Epithelial cell of esophagus (primary cell): ENCODE data around the gene VTI1A.
"Not testable (repeated sequence)": the region's sequence is repeated elsewhere in the genome, so short reads cannot be mapped to it uniquely, and the experiment has no call there.

ENCODE experiments used
- DNase-seq: peaks from one replicate; pipeline ENCODE4 v3.0.0; 2010; ENCODE audit warnings: low read depth
- H3K4me3 ChIP-seq: 2 replicates; pipeline ENCODE4 v1.5.1; 2011; ENCODE audit warnings: mild to moderate bottlenecking, low read length, control low read depth
- CTCF ChIP-seq: IDR thresholded peaks from 2 replicates; pipeline ENCODE4 v1.5.1; 2011; ENCODE audit warnings: low read depth, mild to moderate bottlenecking, low read length, control low read depth, inconsistent platforms; ENCODE audit not compliant: insufficient read depth; ENCODE audit errors: missing control alignments

VTI1A gene

GRCh38 chr10:112589081-112589480 is 142.1 kb downstream of the VTI1A start:
- TF ChIP-seq CTCF = no peak
- no peak for DNase-seq
- H3K4me3 ChIP-seq = no peak overlapping the region

- H3K4me3 ChIP-seq = not testable (repeated sequence)
- DNase-seq = peak; percentile 62
Measured at GRCh38 chr10:112590786-112591185, 143.8 kb downstream of the VTI1A start.

GRCh38 chr10:112593023-112593422 is 146.0 kb downstream of the VTI1A start:
- no peak overlapping the region for H3K4me3 ChIP-seq
- no peak for DNase-seq
- TF ChIP-seq CTCF = no peak

- TF ChIP-seq CTCF = no peak
- DNase-seq = no peak
- no peak overlapping the region for H3K4me3 ChIP-seq
Measured at GRCh38 chr10:112601214-112602090, 154.4 kb downstream of the VTI1A start.

- no peak for DNase-seq
- TF ChIP-seq CTCF = no peak
- H3K4me3 ChIP-seq = no peak overlapping the region
Measured at GRCh38 chr10:112603062-112603461, 156.0 kb downstream of the VTI1A start.

GRCh38 chr10:112605063-112605462 is 158.0 kb downstream of the VTI1A start:
- no peak overlapping the region for H3K4me3 ChIP-seq
- TF ChIP-seq CTCF = no peak
- DNase-seq = no peak

- no peak overlapping the region for H3K4me3 ChIP-seq
- no peak for TF ChIP-seq CTCF
- no peak for DNase-seq
Measured at GRCh38 chr10:112607506-112607905, 160.5 kb downstream of the VTI1A start.

- no peak for TF ChIP-seq CTCF
- no peak overlapping the region for H3K4me3 ChIP-seq
- no peak for DNase-seq
Measured at GRCh38 chr10:112613620-112614019, 166.6 kb downstream of the VTI1A start.
